Stimulated activated CD8-positive, alpha-beta memory T cell treated with anti-CD3 and anti-CD28 coated beads, Interleukin-15, amount 100 ng/mL, for 48 hours (primary cell): ENCODE measurements around the gene GYS1.
A peak's percentile ranks its signal among the peaks of the same experiment; 100 is the strongest.

ENCODE experiments used
- DNase-seq, 2 donors: peaks; one replicate each; pipeline ENCODE4 v3.0.0-alpha.2; 2020; ENCODE audit warnings: low read depth in 2 of 2

GYS1 gene

DNA sequence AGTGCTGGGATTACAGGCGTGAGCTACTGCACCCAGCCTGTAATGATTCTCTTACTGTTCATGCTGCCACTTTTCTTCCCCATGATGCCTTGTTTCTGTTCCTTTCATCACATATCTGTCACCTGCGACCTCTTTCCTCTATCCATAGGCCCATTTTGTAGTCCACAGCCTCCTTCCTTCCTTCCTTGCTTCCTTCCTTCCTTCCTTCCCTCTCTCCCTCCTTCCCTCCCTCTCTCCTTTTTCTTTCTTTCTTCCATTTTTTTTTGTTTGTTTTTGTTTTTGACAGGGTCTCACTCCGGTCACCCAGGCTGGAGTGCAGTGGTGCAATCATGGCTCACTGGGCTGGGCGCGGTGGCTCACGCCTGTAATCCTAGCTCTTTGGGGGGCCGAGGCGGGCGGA is 4.2 kb downstream of the GYS1 start:
- DNase-seq = no peak

DNA sequence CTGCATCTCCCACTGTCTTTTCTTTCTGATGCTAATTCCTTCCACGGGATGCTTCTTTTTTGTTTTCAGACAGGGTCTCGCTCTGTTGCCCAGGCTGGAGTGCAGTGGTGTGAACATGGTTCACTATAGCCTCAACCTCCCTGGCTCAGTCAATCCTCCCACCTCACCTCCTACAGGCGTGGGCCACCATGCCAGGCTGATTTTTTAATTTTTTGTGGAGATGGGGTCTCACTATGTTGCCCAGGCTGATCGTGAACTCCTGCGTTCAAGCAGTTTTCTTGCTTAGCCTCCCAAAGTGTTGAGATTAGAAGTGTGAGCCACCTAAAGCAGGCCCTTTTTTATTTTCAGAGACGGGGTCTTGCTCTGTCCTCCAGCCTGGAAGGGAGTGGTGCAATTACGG is 4.8 kb downstream of the GYS1 start:
- DNase-seq = no peak

DNA sequence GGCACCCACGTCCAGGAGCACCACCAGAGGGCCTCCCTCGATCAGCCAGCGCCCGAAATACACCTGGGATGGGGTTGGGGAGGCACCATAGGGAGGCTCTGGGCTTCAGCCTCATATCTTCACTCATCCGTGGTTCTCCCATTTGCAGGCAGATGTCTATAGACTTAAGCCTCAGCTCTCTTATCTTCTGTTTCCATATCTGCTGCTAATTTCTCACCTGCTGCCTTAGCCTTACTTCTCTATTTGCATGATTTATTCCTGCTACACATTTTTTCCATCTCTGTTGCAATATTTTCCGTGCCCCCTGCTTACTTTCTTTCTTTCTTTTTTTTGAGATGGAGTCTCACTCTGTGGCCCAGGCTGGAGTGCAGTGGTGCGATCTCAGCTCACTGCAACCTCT is 5.8 kb downstream of the GYS1 start:
- no peak for DNase-seq

DNA sequence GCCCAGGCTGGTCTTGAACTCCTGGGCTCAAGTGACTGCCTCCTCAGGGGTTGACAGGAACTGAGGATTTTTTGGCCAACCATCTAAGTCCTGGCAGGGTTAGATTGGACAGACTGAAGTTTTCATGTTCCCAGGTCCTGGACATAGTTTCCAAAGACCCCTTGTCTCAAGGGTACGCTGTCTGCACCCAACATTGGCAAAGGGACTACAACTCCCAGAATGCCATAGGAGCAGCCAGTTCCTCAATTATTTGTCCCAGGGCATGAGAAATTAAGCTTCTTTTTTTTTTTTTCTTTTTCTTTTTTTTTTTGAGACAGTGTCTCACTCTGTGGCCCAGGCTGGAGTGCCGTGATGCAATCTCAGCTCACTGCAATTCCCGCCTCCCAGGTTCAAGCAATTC is 6.9 kb downstream of the GYS1 start:
- no peak for DNase-seq

DNA sequence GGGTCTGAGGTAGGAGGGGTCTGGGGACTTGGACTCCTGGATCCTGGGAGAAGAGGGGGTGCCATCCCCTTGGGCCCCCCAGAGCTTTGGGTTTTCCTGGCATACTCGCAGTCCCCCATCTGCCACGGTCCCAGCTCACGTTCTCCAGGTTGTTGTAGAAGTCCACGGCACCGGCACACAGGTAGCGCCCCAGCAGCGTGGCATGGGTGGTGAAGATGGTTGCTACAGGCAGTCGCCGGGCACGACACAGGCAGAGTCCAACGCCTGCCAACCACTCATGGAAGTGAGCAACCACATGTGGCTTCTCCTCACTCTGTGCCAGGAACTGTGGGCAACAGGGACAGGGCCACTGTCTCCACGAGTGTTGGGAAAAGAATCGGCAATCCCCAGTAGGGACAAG is 7.4 kb downstream of the GYS1 start:
- no peak for DNase-seq

DNA sequence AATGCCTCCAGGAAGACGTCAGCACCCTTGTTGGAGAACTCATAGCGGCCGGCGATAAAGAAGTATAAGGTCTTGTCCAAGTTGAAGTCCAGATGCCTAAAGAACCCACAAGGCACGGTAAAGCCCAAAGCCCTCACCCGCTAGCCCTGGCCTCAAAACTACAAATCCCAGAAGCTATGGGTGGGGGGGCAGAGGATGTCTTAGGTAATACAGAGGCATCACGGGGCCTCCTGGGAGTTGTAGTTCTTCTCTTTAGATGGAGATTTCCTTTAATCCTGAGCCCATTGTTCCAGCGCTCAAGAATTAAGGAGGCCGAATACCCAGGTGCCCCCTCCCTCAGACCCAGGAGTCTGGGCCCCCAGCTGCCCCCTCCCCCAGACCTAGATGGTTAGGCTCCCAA is 10.8 kb downstream of the GYS1 start:
- DNase-seq = no peak

DNA sequence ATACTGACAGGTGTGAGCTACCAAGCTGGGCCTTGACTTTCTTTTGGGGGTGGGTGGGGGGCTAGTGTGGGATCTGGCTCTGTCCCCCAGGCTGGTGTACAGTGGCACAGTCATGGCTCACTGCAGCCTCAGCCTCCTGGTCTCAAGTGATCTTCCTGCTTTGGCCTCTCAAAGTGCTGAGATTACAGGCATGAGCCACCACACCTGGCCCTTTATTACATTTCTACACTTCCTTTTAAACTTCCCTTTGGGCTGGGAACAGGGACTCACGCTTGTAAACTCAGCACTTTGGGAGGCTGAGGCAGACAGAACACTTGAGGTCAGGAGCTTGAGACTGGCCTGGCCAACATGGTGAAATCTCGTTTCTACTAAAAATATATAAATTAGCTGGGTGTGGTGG is 16.0 kb downstream of the GYS1 start:
- no peak for DNase-seq

DNA sequence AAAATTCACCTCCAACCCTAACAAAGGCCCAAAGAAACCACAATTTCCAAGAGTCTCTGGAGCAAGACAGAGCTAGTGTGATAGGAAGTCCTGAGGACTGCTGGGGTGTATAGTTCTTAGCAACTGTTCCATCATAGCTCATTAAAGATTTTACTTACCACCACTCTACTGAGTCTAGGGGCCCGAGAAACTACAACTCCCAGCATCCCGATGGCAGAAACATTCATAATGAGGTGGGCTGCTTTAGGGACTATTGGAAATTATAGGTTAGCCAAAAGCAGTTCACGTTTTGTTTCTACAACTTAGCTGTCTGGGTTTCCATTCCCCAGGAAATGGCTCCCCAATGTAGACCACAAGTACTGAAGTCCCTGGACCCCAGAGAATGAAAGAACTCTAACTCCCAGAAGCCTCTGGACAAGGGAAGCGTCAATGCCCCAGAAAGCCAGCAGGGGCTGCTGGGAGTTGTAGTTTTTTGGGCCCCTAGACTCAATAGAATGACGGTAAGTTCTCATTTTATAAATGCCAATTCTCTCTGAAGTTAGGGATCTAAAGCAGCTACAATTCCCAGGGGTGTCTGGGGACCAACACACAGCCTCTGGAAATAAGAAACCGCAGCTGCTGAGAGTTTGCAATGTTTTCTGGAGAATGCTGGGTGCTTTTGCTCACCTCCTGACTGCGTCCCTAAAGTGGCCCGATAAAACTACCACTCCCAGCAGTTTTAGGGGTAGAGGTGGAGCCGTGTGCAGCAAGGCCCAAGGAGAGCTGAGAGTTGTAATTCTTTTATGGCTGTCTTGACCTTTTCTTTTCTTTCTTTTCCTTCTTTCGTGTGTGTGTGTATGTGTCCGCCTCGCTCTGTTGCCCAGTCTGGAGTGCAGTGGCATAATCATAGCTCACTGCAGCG is 16.9 kb downstream of the GYS1 start:
- no peak for DNase-seq

DNA sequence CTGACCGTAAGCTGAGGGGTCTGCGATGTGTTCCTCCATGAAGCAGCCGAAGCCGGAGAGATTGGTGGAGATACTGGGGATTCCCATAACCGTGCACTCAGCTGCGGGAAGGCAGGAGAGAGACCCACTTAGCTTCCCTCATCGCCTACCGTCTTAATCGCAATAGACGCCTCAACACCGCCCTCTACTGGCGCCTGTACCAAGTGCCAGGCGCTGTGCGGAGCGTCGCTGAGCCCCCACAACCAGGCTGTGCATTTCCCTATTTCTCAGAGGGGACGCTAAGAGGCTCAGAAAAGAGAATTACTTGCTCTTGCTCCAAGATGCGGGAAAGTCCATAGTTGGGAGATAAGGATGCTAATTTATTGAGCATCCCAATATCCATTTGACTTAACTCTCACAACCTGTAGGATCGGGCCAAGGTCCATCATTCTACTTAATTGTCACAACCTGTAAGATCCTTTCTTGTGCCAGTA is 22.1 kb downstream of the GYS1 start:
- DNase-seq = peak; percentile 66 to 70

DNA sequence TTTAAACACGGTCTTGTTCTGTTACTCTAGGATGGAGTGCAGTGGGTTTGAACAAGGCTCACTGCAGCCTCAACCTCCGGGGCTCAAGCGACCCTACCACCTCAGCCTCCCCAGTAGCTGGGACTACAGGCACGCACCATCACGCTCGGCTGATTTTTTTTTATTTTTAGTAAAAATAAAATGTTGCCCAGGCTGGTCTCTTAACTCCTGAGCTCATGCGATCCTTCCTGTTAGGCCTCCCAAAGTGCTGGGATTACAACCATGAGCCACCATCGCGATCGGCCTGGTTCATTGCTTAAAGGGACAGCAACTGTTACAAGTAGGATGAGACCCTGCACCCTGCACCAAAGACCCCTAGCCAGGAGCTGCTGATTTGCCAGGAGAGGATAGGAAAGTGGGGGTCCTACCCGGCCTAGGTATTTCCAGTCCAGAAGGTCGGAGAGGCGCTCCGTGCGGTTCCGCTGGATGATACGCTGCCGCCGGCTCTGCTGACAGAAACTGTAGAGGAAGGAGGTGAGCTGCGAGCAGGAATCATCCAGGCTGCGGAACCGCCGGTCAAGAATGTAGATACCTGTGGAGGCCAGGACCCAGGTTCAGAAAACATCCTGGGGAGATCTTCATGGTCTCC is 22.9 kb downstream of the GYS1 start:
- no peak for DNase-seq

DNA sequence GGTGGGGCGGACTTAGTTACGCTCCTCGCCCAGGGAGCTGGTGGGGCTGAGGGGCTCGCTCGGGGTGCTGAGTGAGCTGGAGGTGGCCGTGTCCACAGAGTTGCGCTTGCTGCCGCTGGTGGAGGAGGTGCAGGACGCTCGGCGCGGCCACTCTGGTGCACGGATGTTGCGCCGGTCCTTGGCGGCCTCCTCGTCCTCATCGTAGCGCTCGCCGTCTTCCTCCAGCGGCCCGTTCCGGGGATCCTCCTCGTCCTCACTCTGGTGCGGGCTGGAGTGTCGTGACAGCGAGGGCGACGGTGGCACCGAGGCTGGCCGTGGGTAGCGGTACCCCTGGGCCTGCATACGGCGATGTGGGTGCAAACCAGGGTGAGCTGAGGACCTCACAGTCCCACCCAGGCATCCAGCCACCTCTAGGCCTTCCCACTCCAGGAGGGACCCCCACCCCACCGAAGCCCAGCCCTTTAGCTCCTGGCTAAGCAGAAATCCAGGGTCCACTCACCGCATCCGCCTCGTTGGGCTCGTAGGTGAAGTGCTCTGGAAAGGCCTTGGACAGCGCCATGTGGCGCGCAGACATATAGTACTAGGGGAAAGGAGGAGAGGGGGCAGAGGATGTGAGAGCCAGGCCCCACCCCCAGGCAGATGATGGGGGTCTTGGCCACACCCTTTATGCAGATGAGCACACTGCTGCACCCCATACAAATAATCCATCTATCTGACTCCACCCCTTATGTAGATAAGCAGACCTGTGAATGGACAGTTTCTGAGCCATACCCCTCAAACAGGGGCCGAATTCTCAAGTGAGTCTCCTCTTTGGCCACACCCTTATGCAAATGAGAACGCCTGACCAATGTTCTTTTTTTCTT is 23.6 kb downstream of the GYS1 start:
- no peak for DNase-seq

DNA sequence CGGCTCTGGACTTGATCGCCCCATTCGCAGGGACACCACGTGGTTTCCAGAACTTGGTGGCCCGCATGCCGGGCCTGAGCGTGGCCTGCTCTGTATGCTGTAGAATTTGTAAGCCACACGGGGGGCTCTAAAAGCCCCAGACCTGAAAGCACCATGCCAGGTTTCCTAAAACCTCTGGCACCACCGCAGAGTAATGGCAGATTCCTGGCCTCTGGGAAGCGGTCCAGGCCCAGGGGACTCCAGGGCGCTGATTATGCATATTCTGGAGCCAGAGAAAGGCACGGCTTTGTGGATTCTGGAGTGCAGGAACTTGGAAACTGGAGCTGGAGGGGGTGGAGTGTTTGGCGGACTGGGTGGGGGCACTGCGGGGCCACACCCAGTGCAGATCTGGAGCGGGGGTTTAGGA is 24.3 kb downstream of the GYS1 start:
- DNase-seq = no peak

DNA sequence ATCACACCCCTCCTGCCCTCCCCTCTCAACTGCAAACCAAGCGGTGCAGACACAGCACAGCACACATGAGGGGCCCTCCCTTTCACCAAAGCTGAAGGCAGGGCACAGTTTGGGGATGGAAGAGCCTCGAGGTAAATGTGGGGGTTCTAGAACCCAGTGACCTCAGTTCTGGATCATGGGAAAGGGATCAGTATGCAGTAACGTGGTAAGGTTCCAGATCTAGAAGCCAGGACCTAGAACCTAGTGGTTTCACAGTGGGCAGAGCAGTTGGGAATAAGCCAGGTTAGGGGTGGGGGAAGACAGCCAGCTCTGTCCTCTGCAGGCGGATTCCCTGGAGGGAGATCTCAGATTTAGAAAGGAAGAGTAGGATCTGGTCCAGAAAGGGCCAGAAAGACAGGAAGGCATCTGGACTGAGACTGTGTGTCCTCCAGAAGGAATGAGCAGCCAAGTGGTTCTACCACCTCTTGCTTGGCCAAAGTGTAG is 24.9 kb downstream of the GYS1 start:
- DNase-seq = no peak

DNA sequence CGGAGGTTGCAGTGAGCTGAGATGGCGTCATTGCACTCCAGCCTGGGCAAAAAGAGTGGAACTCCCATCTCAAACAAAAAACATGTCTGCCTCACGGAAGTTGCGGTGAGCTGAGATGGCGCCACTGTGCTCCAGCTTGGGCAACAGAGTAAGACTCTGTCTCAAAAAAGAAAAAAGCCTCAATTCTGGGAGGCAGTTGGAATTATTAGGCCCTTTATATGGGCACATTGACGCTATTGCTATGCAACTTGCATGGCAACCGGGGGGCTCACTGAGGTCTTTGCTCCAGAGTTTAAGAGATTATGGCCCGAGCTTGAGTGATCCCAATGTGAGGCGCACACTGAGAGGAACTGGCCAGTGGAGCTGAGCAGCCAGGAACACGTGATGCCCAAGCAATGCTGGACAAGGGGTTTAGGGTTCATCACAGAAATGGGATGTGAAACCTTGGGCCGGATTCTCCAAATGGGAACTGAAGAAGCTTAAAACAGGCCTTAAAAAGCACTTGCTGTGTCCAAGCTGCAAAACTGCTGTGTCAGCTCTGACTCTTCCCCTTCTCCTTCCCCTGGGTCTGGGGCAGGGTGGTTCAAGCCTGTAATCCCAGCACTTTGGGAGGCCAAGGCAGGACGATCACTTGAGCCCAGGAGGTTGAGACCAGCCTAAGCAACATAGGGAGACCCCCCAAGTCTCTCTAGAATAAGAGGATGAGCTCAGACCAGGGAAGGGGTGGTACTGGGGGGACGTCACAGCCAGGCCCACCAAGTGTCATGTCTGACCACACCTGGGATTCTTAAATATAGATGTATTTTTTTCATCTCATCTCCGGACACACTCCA is 25.5 kb downstream of the GYS1 start:
- no peak for DNase-seq

DNA sequence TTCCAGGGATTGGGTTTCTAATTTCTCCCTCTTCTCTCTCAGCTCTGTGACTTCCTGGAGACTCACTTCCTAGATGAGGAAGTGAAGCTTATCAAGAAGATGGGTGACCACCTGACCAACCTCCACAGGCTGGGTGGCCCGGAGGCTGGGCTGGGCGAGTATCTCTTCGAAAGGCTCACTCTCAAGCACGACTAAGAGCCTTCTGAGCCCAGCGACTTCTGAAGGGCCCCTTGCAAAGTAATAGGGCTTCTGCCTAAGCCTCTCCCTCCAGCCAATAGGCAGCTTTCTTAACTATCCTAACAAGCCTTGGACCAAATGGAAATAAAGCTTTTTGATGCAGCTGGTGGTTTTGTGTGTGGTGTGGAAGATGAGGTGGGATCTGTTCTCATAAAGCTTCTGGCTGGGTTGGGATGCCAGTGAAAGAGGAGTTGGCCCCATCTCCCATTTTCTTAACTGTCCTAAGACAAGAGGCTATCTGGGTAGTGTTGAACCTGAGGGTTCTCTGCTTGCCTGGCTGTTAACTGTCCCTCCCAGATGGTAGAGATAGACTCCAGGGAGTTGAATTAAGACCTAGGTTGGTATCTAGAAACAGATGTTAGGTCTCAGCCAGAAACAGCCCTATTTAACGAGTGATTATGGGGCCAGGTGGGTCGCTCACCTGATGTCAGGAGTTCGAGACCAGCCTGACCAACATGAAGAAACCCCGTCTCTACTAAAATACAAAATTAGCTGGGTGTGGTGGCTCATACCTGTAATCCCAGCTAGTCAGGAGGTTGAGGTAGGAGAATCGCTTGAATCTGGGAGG is 26.4 kb downstream of the GYS1 start:
- DNase-seq = no peak

DNA sequence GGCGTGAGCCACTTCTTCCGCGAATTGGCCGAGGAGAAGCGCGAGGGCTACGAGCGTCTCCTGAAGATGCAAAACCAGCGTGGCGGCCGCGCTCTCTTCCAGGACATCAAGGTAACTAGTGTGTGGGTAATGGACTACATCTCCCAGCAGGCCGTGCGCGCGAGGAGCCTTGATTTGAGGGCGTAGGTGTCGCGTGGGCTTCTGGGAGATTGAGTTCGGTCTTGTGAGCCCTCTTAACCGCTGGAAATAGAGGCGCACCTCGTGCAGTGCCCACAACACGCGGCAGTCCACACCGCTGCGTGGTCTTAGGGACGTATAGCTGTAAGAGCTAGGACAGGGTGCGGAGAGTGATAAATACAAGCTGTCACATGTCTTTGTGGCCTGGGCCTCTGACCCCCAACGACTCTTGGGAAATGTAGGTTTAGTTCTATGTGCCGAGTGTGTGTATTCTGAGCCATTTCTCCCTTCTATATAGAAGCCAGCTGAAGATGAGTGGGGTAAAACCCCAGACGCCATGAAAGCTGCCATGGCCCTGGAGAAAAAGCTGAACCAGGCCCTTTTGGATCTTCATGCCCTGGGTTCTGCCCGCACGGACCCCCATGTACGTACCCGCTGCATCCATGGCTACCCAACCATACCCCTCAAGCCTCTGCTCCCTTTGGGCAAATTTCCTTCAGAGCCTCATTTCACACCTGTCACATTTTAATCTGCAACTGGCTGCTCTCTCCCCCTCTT is 27.1 kb downstream of the GYS1 start:
- peak; percentile 79 to 81 for DNase-seq

DNA sequence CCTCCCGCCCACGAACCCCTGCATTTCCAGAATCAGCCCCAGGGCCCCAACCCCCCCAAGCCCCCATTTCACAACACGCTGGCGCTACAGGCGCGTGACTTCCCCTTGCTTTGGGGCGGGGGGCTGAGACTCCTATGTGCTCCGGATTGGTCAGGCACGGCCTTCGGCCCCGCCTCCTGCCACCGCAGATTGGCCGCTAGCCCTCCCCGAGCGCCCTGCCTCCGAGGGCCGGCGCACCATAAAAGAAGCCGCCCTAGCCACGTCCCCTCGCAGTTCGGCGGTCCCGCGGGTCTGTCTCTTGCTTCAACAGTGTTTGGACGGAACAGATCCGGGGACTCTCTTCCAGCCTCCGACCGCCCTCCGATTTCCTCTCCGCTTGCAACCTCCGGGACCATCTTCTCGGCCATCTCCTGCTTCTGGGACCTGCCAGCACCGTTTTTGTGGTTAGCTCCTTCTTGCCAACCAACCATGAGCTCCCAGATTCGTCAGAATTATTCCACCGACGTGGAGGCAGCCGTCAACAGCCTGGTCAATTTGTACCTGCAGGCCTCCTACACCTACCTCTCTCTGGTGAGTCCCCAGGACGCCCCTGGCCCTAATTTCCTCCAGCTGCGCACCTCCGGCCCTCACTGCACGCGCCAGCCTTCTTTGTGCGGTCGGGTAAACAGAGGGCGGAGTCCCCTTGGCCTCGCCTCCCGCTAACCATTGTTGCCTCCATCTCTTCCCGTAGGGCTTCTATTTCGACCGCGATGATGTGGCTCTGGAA is 27.9 kb downstream of the GYS1 start, which contains the start of gene FTL:
TSS of gene FTL (plus strand) at position 270 of the 766 bp plus-strand sequence. CDS start at position 469, 199 bp downstream.
- peak; percentile 92 to 93 for DNase-seq

DNA sequence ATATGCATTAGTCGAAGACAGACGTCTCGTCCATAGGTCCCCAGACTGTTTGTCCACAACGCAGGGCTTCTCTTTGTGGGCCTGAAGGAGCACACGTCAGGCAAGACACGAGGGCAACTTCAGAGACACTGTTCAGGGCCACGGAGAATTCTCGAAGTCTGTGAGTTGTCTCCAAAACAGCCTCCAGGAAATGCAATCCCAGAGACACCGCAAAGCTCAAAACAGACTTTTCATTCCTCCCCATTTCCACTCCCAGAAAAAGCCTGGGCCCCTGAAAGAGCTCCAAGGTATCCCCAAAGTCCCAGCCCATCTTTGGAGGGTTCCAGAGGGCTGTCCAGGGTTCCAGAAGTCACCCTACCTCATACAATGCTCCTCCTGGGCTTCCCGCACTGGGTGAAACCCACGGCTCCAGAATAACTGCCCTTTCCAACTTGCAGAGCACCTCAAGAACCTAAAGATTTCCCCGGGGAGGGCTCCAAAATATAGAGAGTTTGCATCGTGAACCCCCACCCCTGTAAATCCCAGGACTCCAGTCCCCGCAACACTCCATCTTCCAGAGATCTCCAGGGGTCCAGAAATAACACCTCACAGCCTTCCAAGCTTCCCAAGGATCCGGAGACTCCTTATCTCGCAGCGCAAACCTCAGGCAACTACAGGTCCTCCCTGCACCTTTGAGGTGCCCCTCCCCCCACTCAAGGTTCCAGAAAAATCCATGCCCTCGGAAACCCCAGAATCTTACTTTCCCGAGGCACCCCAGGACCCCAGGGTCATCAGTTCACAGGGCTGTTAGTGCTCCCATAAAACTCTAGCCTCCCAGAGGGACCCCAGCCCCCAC is 28.7 kb downstream of the GYS1 start:
- no peak for DNase-seq
